ENCODE data around the gene INPP5D. TPM values are rescaled to one million over a fixed set of nuclear protein-coding genes. Genes with fewer than 3 reads are reported as not detected.
A peak's percentile ranks its signal among the peaks of the same experiment; 100 is the strongest.

INPP5D gene
- 12.7 and 13.1 TPM in 2 replicates for total RNA-seq (2021)
- long read RNA-seq, partial matches to known transcripts = 46 of 60 reads
- long read RNA-seq, other reads (novel, unspliced or antisense) = 14 of 60 reads

GRCh38 chr2:233059797-233060500 is at the start of gene INPP5D:
Gene INPP5D (plus strand): TSS chr2:233060342. CDS start chr2:233060479, 137 bp downstream.
- H3K4ac ChIP-seq (ENCODE audit: low read depth, low read length) = no peak within 1 kb of the TSS
- no peaks in the 10 kb centered on the region for H3K79me1 ChIP-seq (ENCODE audit: insufficient read depth, low read depth, low read length, poor library complexity, severe bottlenecking)
- H3K27me3 ChIP-seq (ENCODE audit: insufficient read depth, low read length) = no peaks in the 10 kb centered on the region
- H4K20me1 ChIP-seq (ENCODE audit: control insufficient read depth, insufficient read depth, insufficient read length) = no peaks in the 10 kb centered on the region
- no peak within 1 kb of the TSS for H2BK12ac ChIP-seq (ENCODE audit: insufficient read length, low read depth, low read length)
- H3K23ac ChIP-seq (ENCODE audit: insufficient read length, low read depth, low read length) = no peak within 1 kb of the TSS
- H3K36me3 Mint-ChIP-seq (ENCODE audit: insufficient read depth in 1 of 3, low read depth in 3 of 3) = no peaks in the 10 kb centered on the region
- no peak within 1 kb of the TSS for H3K9ac ChIP-seq (ENCODE audit: extremely low read depth, insufficient read length, low read length)
- no peak within 1 kb of the TSS for H3T11ph ChIP-seq (ENCODE audit: low read length)
- H4K8ac ChIP-seq (replicated peaks; ENCODE audit: insufficient read length, low read depth, low read length) = no peak within 1 kb of the TSS
- no peak for TF ChIP-seq CTCF (conservative IDR thresholded peaks at IDR 0.05)
- peaks cover 6% of the 10 kb centered on the region for H3K27me3 Mint-ChIP-seq (ENCODE audit: low read depth)
- H3K4me2 ChIP-seq (ENCODE audit: insufficient read depth, insufficient read length, low read length) = no peak within 1 kb of the TSS
- H4K91ac ChIP-seq (ENCODE audit: insufficient read length, low read depth, low read length) = no peak within 1 kb of the TSS
- no peaks in the 10 kb centered on the region for H3K79me2 ChIP-seq (ENCODE audit: insufficient read depth, low read length)
- H3K14ac ChIP-seq (ENCODE audit: insufficient read depth, low read length) = no peak within 1 kb of the TSS
- no CpG with 5 or more reads among the region's 26 CpGs for WGBS (ENCODE audit: extremely low coverage, insufficient read length, low lambda C conversion rate)
- H3K4me1 Mint-ChIP-seq = peaks cover 12 to 25% of the 10 kb centered on the region in 2 experiments
- H2BK20ac ChIP-seq (ENCODE audit: low read depth, low read length, poor library complexity, severe bottlenecking) = no peak within 1 kb of the TSS
- H2AK5ac ChIP-seq (ENCODE audit: insufficient read length, low read length) = no peak within 1 kb of the TSS
- H2BK5ac ChIP-seq (ENCODE audit: insufficient read length, low read length) = no peak within 1 kb of the TSS
- H3K9me3 ChIP-seq (ENCODE audit: control insufficient read depth, low read depth, low read length) = no peaks in the 10 kb centered on the region
- no peak within 1 kb of the TSS for H2BK120ac ChIP-seq (ENCODE audit: low read depth, low read length, poor library complexity, severe bottlenecking)
- H3K56ac ChIP-seq (ENCODE audit: insufficient read length, low read depth, low read length) = no peak within 1 kb of the TSS
- no peak within 1 kb of the TSS for H3K27ac ChIP-seq (ENCODE audit: insufficient read length, low read depth, low read length)
- H3K27ac Mint-ChIP-seq = peak within 1 kb of the TSS in 1 of 3 experiments; percentile 19; a peak in 1 of 7 replicates
- H4K5ac ChIP-seq (ENCODE audit: insufficient read length, low read depth, low read length) = no peak within 1 kb of the TSS
- DNase-seq = no peak
- no peaks in the 10 kb centered on the region for H3K23me2 ChIP-seq (ENCODE audit: insufficient read length, low read depth, low read length, poor library complexity, severe bottlenecking)
- no peak within 1 kb of the TSS for H3K18ac ChIP-seq (ENCODE audit: insufficient read length, low read depth, low read length)
- no peaks in the 10 kb centered on the region; a peak in 1 of 5 replicates for H3K9me3 Mint-ChIP-seq
- no peaks in the 10 kb centered on the region for H3K4me1 ChIP-seq (ENCODE audit: insufficient read depth, low read length)
- H2BK15ac ChIP-seq (ENCODE audit: low read depth, low read length) = no peak within 1 kb of the TSS
- no peak within 1 kb of the TSS for H3K4me3 Mint-ChIP-seq
- H2AFZ ChIP-seq (ENCODE audit: low read length) = no peak within 1 kb of the TSS
